ENCODE measurements around the gene UFD1.

Gene UFD1

DNA sequence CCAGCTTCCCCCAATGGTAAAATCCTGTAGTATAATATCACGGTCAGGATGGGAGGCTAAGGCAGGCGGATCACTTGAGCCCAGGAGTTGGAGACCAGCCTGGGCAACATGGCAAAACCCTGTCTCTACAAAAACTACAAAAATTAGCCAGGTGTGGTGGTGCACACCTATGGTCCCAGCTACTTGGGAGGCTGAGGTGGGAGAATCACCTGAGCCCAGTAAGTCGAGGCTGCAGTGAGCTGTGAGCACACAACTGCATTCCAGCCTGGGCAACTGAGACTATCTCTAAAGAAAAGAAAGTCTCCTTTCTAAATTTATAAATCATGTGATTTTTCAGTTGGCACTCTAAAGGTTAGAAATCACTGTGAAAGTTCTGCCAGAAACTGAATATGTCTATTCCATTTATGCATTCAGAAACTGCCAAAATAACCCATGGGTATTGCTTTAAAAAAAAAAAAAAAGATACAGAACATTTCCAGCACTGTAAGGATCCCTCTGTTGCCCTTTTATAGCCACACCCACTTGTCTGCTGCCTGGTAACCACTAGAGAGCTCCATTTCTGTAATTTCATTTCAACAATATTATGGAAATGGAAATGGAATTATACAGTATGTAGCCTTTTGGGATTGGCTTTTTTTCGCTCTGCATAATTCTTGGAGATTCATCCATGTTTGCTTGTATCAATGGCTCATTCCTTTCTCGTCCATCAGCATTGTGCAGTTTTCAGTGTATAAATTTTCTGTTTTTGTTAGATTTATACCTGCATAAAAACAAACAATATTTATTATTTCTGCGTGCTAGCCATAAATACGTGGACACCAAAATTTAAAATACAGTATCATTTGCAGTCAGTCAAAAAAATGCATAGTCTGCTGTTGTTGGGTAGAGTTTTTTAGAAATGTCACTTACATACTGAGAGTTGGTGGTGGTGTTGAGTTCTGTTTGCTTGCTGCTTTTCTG is 10.2 kb upstream of the UFD1 start:
- TF ChIP-seq EZH2 (IDR thresholded peaks at IDR 0.05): no peak
- TF ChIP-seq POLR2AphosphoS5 (IDR thresholded peaks at IDR 0.05; ENCODE audit: borderline replicate concordance, low read depth, low read length): no peak
- TF ChIP-seq FOXP2 (optimal IDR thresholded peaks at IDR 0.05; ENCODE audit: control extremely low read depth, extremely low read length, insufficient read depth): no peak
- Histone ChIP-seq H3K9me3 (ENCODE audit: low read depth, low read length) (no peaks in the 10 kb centered on the region), H3K36me3 (ENCODE audit: insufficient read depth, low read length) (peaks cover 59% of the 10 kb centered on the region), H3K27ac (no peak overlapping the region), H3K4me3 (no peak overlapping the region), H3K9ac (ENCODE audit: insufficient read length) (no peak overlapping the region)
- no peak for DNase-seq (ENCODE audit: low read depth, low spot score)

DNA sequence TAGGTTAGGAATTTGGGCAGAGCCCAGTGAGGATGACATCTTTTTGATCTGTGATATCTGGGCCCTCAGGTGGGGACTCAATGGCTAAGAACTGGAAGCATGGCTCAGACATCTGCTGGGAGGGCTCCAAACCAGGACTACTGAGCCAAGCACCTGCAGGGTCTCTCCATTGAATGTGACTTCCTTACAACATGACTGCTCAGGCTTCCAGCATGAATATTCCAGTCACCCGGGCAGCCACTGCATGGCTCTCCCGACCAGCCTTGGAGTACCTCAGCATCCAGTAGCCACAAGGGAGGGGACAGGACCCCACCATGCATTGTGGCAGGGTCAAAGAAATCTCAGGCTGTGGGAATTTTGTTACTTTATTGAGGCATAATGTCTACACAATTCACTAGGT is 9.3 kb upstream of the UFD1 start:
- Histone ChIP-seq H3K36me3 (ENCODE audit: insufficient read depth, low read length) (peaks cover 62% of the 10 kb centered on the region), H3K4me3 (no peak overlapping the region), H3K27ac (no peak overlapping the region), H3K9ac (ENCODE audit: insufficient read length) (no peak overlapping the region), H3K9me3 (ENCODE audit: low read depth, low read length) (no peaks in the 10 kb centered on the region)
- TF ChIP-seq FOXP2 (optimal IDR thresholded peaks at IDR 0.05; ENCODE audit: control extremely low read depth, extremely low read length, insufficient read depth) (no peak), EZH2 (IDR thresholded peaks at IDR 0.05) (no peak), POLR2AphosphoS5 (IDR thresholded peaks at IDR 0.05; ENCODE audit: borderline replicate concordance, low read depth, low read length) (no peak)
- DNase-seq (ENCODE audit: low read depth, low spot score): no peak

DNA sequence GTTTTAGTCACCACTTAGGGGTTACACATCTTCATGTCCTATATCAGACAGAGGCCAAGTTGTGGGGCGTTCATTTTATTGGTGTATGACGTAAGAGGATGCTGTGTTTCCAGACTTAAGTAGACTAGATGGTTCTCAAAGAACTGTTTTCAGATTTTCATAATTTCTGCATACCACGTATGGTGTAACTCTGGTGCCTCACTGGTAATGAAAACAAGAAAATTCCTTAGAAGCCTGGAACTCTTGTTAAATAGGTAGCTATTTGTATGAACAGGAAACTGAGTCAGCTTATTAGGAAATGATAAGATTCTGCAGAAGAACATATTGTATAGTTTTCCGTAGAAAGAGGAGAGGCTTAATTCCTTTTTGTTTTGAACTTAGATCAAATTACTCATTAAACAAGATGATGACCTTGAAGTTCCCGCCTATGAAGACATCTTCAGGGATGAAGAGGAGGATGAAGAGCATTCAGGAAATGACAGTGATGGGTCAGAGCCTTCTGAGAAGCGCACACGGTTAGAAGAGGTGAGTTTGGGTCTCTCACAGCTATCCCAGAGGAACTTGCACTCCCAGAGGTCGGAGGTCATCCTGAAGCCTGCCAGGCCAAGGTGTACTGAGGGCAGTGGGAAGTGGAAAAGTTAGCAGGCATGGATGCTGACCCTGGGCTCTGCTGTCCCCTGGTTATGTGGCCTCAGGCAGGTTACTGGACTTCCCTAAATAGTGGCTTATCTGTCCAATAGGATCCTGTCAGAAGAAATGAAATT is 4.7 kb upstream of the UFD1 start:
- TF ChIP-seq EZH2 (IDR thresholded peaks at IDR 0.05) (no peak), POLR2AphosphoS5 (IDR thresholded peaks at IDR 0.05; ENCODE audit: borderline replicate concordance, low read depth, low read length) (no peak), FOXP2 (optimal IDR thresholded peaks at IDR 0.05; ENCODE audit: control extremely low read depth, extremely low read length, insufficient read depth) (no peak)
- Histone ChIP-seq H3K27ac (no peak overlapping the region), H3K9ac (ENCODE audit: insufficient read length) (no peak overlapping the region), H3K36me3 (ENCODE audit: insufficient read depth, low read length) (peaks cover 52% of the 10 kb centered on the region), H3K4me3 (no peak overlapping the region), H3K9me3 (ENCODE audit: low read depth, low read length) (no peaks in the 10 kb centered on the region)
- DNase-seq (ENCODE audit: low read depth, low spot score): no peak

DNA sequence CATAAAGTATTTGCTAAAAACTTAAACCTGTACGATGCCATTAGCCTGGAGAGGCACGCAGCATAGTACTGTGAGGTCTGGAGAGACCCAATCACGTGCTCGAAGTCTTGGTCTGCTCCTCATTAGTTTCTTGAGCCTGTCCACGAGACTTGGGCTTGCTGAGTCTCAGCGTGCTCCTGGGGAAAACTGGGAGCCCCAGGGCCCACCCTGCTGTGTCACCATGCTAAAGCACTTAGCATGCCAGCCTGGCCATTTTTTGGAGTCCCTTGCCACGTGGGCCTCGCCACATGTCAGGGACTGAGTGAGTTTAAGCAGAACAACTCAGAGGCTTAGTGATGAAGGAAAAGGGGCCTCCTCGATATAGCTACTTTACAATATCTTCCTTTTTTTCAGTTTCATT is 3.3 kb upstream of the UFD1 start:
- no peak overlapping the region for H3K4me3 ChIP-seq
- DNase-seq (ENCODE audit: low read depth, low spot score): no peak
- no peak overlapping the region for H3K27ac ChIP-seq
- no peak overlapping the region for H3K9ac ChIP-seq (ENCODE audit: insufficient read length)
- H3K36me3 ChIP-seq (ENCODE audit: insufficient read depth, low read length): peaks cover 43% of the 10 kb centered on the region
- TF ChIP-seq EZH2 (IDR thresholded peaks at IDR 0.05): no peak
- no peaks in the 10 kb centered on the region for H3K9me3 ChIP-seq (ENCODE audit: low read depth, low read length)

DNA sequence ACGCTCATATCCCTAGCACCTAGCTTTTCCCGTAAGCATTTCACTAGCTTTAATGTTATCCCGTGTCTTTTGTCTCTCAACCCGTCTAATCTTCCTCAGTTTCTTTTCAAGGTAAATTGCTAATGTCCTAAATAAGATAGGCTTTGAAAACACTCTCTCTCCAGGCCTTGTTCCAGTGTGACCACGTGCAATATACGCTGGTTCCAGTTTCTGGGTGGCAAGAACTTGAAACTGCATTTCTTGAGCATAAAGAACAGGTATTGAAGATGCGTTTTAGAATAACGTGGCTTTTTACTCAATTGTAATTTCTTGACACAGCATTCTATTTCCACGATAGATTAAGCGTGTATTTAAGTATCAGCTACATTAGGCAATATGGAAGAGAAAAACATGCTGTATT is 1.8 kb upstream of the UFD1 start:
- H3K4me3 ChIP-seq: peak overlapping the region; percentile 96
- TF ChIP-seq FOXP2 (optimal IDR thresholded peaks at IDR 0.05; ENCODE audit: control extremely low read depth, extremely low read length, insufficient read depth) (no peak), POLR2AphosphoS5 (IDR thresholded peaks at IDR 0.05; ENCODE audit: borderline replicate concordance, low read depth, low read length) (no peak), EZH2 (IDR thresholded peaks at IDR 0.05) (no peak)

DNA sequence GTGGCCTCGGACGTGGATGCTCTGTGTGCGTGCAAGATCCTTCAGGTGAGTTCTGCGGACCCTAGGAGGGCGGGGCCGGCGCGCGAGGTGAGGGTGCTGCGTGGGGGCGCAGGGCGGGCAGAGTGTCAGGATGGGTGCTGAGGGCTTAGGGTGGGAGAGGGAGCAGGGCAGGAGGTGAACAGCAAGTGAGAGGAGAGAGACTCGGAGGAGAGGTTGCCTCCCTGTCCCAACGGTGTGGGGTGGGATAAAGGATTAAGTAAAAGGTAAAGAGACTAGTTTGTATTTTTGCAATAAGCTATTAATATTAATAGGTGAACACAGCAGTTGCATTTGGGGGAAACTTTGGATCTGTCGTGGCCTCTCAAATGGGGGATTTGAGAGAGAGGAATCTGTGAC is 1.2 kb upstream of the UFD1 start:
- DNase-seq (ENCODE audit: low read depth, low spot score): no peak
- H3K4me3 ChIP-seq: peak overlapping the region; percentile 96
- TF ChIP-seq POLR2AphosphoS5 (IDR thresholded peaks at IDR 0.05; ENCODE audit: borderline replicate concordance, low read depth, low read length) (no peak), EZH2 (IDR thresholded peaks at IDR 0.05) (no peak), FOXP2 (optimal IDR thresholded peaks at IDR 0.05; ENCODE audit: control extremely low read depth, extremely low read length, insufficient read depth) (no peak)
- H3K36me3 ChIP-seq (ENCODE audit: insufficient read depth, low read length): peaks cover 36% of the 10 kb centered on the region
- H3K9me3 ChIP-seq (ENCODE audit: low read depth, low read length): no peaks in the 10 kb centered on the region
- H3K27ac ChIP-seq: no peak overlapping the region
- H3K9ac ChIP-seq (ENCODE audit: insufficient read length): peak overlapping the region; percentile 85

More for the DNA sequence above, 1.8 kb upstream of the UFD1 start:
- Histone ChIP-seq H3K36me3 (ENCODE audit: insufficient read depth, low read length) (peaks cover 36% of the 10 kb centered on the region), H3K27ac (no peak overlapping the region), H3K9me3 (ENCODE audit: low read depth, low read length) (no peaks in the 10 kb centered on the region), H3K9ac (ENCODE audit: insufficient read length) (peak overlapping the region; percentile 85)
- no peak for DNase-seq (ENCODE audit: low read depth, low spot score)

DNA sequence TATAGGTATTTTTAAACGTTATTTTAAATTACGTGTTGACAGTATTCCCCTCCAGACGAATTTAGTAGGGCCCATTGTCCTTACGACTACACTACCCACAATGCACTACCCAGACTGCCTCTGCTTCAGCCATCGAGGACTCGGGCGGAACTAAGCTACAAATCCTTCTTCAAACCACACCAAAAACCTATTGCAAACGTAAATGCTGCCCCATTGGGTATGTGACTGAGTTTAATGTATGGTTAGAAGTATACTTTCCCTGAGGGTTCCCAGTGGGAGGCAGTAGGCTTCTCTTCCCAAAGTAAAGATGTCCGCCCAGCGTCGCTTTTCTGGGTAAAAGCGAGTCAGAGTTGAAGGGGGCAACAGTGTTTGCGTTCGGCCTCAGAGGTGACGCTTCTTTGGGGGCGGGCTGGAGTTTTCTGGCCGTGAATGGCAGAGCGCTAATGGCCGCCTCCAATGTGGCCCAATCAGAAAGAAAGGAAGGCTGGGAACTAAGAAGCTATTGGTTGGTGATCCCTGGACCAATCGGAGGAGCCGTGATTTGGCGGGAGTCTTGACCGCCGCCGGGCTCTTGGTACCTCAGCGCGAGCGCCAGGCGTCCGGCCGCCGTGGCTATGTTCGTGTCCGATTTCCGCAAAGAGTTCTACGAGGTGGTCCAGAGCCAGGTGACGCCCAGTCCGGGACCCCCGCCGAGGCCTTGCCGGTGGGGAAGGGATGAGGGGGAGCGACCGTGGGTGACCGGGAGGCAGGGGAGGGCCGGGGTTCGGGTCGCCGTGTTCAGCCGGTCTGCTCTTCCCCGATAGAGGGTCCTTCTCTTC is 571 bp upstream of the UFD1 start, which contains the start of gene CDC45:
Gene CDC45 (plus strand): TSS at position 566 of the 818 bp plus-strand sequence. CDS start 49 bp downstream, at position 615.
- peak; percentile 93 for DNase-seq (ENCODE audit: low read depth, low spot score)
- Histone ChIP-seq H3K9me3 (ENCODE audit: low read depth, low read length) (no peaks in the 10 kb centered on the region), H3K4me3 (peak within 1 kb of the TSS; percentile 96), H3K9ac (ENCODE audit: insufficient read length) (peak within 1 kb of the TSS; percentile 99), H3K36me3 (ENCODE audit: insufficient read depth, low read length) (peaks cover 34% of the 10 kb centered on the region), H3K27ac (peak within 1 kb of the TSS; percentile 99)
- TF ChIP-seq POLR2AphosphoS5 (IDR thresholded peaks at IDR 0.05; ENCODE audit: borderline replicate concordance, low read depth, low read length) (peak; percentile 64; the same call in 1 of the 2 replicates), FOXP2 (optimal IDR thresholded peaks at IDR 0.05; ENCODE audit: control extremely low read depth, extremely low read length, insufficient read depth) (no peak)
